Kidney (tissue), 14 donors: ENCODE measurements around the gene MRTFB. TPM values are rescaled to one million over a fixed set of nuclear protein-coding genes. Genes with fewer than 3 reads are reported as not detected.

ENCODE experiments used
- DNase-seq, 5 donors: peaks; one replicate each; pipeline ENCODE4 v3.0.0-alpha.2; 2013 to 2020
- FAIRE-seq: peaks from 2 replicates; lab custom pipeline; 2012; peaks lifted over from hg19 to GRCh38; lab: Jason Lieb, UNC
- H3K27ac ChIP-seq, 2 donors: one replicate each; pipeline ENCODE4 v1.7.0; 2013; ENCODE audit warnings: low read depth in 2 of 2, low read length in 2 of 2, inconsistent platforms in 1 of 2
- H3K27me3 ChIP-seq: one replicate; pipeline ENCODE4 v1.7.1; 2013; ENCODE audit warnings: low read length, inconsistent platforms; ENCODE audit not compliant: control insufficient read depth, insufficient read depth
- H3K36me3 ChIP-seq, 3 donors: one replicate each; pipeline versions ENCODE4 v1.7.0 to v1.7.1; 2013; ENCODE audit warnings: low read length in 3 of 3, control low read depth in 1 of 3, inconsistent platforms in 1 of 3; ENCODE audit not compliant: insufficient read depth in 3 of 3, control insufficient read depth in 2 of 3
- H3K4me1 ChIP-seq, 3 donors: one replicate each; pipeline versions ENCODE4 v1.7.0 to v1.7.1; 2013; ENCODE audit warnings: low read length in 3 of 3, inconsistent platforms in 1 of 3, low read depth in 1 of 3; ENCODE audit not compliant: control insufficient read depth in 2 of 3, insufficient read depth in 2 of 3
- H3K4me3 ChIP-seq, 3 donors: one replicate each; pipeline versions ENCODE4 v1.7.0 to v1.8.1; 2013; ENCODE audit warnings: low read length in 3 of 3, control low read depth in 1 of 3, inconsistent platforms in 1 of 3
- H3K9ac ChIP-seq, 3 donors: one replicate each; pipeline versions ENCODE4 v1.7.0 to v1.7.1; 2013; ENCODE audit warnings: low read length in 3 of 3, control low read depth in 1 of 3, inconsistent platforms in 1 of 3
- H3K9me3 ChIP-seq, 3 donors: one replicate each; pipeline versions ENCODE4 v1.7.0 to v1.7.1; 2013; ENCODE audit warnings: low read length in 3 of 3, control low read depth in 1 of 3, inconsistent platforms in 1 of 3; ENCODE audit not compliant: control insufficient read depth in 2 of 3, insufficient read depth in 1 of 3
- CTCF ChIP-seq: IDR thresholded peaks from 3 replicates; pipeline ENCODE4 v1.5.1; 2012; ENCODE audit warnings: mild to moderate bottlenecking, moderate library complexity, borderline replicate concordance; ENCODE audit not compliant: insufficient read depth; ENCODE audit errors: extremely low read depth
- intact Hi-C: fragments of 100-400 bp; cut with DNase I; formaldehyde crosslinking; loops from one replicate; pipeline ENCODE4 v1.11.1; 2022
- polyA plus RNA-seq: library from polyadenylated mRNA; stranded (reverse); fragments of 350-450 nt; fragmentation: Illumina TruSeq; extraction: RNeasy Lipid Tissue Mini Kit (QIAGEN cat#74804); gene quantifications from one replicate; pipeline ENCODE4 v1.2.3, GENCODE V29; 2014; ENCODE audit warnings: low read depth, low replicate concordance; ENCODE audit not compliant: insufficient read depth
- total RNA-seq: library from RNA; stranded (reverse); fragmentation: NEBNext Ultra II Directional; extraction: Animal tissue kit (Norgen Biotek cat#: 25700); gene quantifications from one replicate; pipeline ENCODE4 v1.2.1, GENCODE V29; 2021
- donor health status: control.
- donor health status: control.
- donor health status: control.
- donor health status: control.
- donor health status: control.
- donor health status: DM: yes; HTN: yes; CAD: no.
- donor health status: Normal renal cell carcinoma (clear cell type).

Gene MRTFB
- total and polyA plus RNA-seq, 2 donors from 2014 or later = 5.1 to 51.0 TPM

GRCh38 chr16:14140923-14141322 lies 69.8 kb downstream of the MRTFB start:
- FAIRE-seq (no peak), DNase-seq (no peak)
- Histone ChIP-seq H3K27ac (no peak overlapping the region), H3K36me3 (peaks cover 0 to 4% (median 0%) of the 10 kb centered on the region in 3 donors), H3K9ac (no peak overlapping the region), H3K4me1 (no peaks in the 10 kb centered on the region), H3K4me3 (no peak overlapping the region), H3K27me3 (no peaks in the 10 kb centered on the region), H3K9me3 (peaks cover 0 to 3% (median 0%) of the 10 kb centered on the region in 3 donors)
- no peak for TF ChIP-seq CTCF
- intact Hi-C loops = no loop called here

GRCh38 chr16:14146445-14146844 lies 75.3 kb downstream of the MRTFB start:
- H3K27ac ChIP-seq = no peak overlapping the region
- TF ChIP-seq CTCF = no peak
- intact Hi-C loops = no loop called here
- DNase-seq (no peak), FAIRE-seq (no peak)
- no peaks in the 10 kb centered on the region for H3K9me3 ChIP-seq
- H3K9ac ChIP-seq = no peak overlapping the region
- H3K4me1 ChIP-seq = no peaks in the 10 kb centered on the region
- no peaks in the 10 kb centered on the region for H3K27me3 ChIP-seq
- H3K4me3 ChIP-seq = no peak overlapping the region
- H3K36me3 ChIP-seq = no peaks in the 10 kb centered on the region

DNA sequence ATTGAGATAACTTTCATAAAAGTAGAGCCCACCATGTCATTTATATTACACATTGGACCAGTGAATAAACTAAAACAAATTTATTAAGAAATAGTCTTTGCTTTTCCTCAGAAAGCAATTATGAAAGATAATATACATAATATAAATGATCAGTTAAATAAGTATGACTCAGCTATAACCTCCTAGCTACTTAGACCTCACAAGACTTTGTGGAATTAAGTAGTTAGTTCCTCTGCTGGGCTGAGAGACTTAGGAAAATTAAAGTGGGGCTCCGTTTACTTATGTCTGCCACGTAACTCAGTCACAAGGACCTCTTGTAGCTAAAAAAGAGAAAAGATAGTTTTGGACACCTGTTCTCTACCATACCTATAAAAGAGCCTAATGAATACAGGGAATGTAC lies 76.9 kb downstream of the MRTFB start:
- Histone ChIP-seq H3K27ac (no peak overlapping the region), H3K9me3 (no peaks in the 10 kb centered on the region), H3K36me3 (no peaks in the 10 kb centered on the region), H3K4me1 (no peaks in the 10 kb centered on the region), H3K27me3 (no peaks in the 10 kb centered on the region), H3K4me3 (no peak overlapping the region), H3K9ac (no peak overlapping the region)
- no peak for FAIRE-seq
- TF ChIP-seq CTCF = no peak
- no peak for DNase-seq
- intact Hi-C loops = no loop called here

DNA sequence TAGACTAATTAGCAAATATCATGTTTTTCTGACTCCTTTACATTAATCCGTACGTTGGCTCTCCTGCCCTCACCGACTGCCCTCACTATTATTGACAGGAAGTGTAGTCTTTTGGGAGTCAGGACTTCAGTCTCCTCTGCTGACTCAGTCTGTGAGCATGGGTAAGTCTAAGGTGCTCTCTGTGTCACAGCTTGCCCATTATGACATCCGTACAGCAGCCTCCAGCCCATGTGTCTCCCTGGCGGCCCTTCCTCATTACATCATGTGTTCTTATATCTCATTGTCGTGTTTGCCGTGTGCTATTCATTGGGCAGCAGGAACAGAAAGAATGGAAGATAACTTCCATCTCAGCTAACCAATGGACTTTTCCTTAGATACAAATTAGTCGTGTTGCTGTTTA lies 77.5 kb downstream of the MRTFB start:
- DNase-seq (no peak), FAIRE-seq (no peak)
- Histone ChIP-seq H3K27ac (no peak overlapping the region), H3K9me3 (no peaks in the 10 kb centered on the region), H3K4me3 (no peak overlapping the region), H3K36me3 (no peaks in the 10 kb centered on the region), H3K9ac (no peak overlapping the region), H3K4me1 (no peaks in the 10 kb centered on the region), H3K27me3 (no peaks in the 10 kb centered on the region)
- intact Hi-C loops = no loop called here
- TF ChIP-seq CTCF = no peak
